HepG2 (cell line): ENCODE data around the gene EXOC3L2. TPM values are rescaled to one million over a fixed set of nuclear protein-coding genes. Genes with fewer than 3 reads are reported as not detected.

ENCODE experiments used
- ATAC-seq: fragments of 200-7000 bp; cut with Tn5 transposase; 3 replicates; pipeline ENCODE4 v1.9.1; 2020; ENCODE audit warnings: mild to moderate bottlenecking, moderate library complexity
- BruUV-seq: library from RNA; stranded (reverse); fragments of 400-500 nt; replicated peaks from 2 replicates; lab custom pipeline; 2021; lab: Mats Ljungman, UMichigan
- CTCF ChIA-PET: fragments of 300-600 bp; formaldehyde crosslinking; extraction: SDS; loops from one replicate; lab custom pipeline; 2021; ENCODE audit warnings: low total read pairs, inconsistent platforms, low intra/inter-chr PET ratio; lab: Yijun Ruan, JAX
- POLR2A ChIA-PET: fragments of 350-600 bp; sonication (Branson Sonifier 250); formaldehyde crosslinking; loops from one replicate; lab custom pipeline; 2020; ENCODE audit warnings: antibody characterized with exemption, inconsistent platforms; lab: Yijun Ruan, JAX
- DNase-seq: peaks from one replicate; pipeline ENCODE4 v3.0.0-alpha.2; 2015; ENCODE audit warnings: low spot score
- FAIRE-seq: peaks from 3 replicates; lab custom pipeline; 2011; peaks lifted over from hg19 to GRCh38; lab: Jason Lieb, UNC
- H2AFZ ChIP-seq: one replicate; pipeline ENCODE4 v1.6.1; 2011; ENCODE audit warnings: low read length, inconsistent platforms
- H3K27ac ChIP-seq: fragments of 300-600 bp; 3 replicates; pipeline ENCODE4 v1.8.0; 2011; ENCODE audit warnings: mixed run types, mild to moderate bottlenecking, mixed read lengths, low read length, inconsistent platforms; ENCODE audit not compliant: insufficient read depth; ENCODE audit errors: extremely low read length
- H3K27me3 ChIP-seq, 2 experiments: fragments of 200-600 bp in 1 of 2; 2 replicates in 1 of 2; 3 replicates in 1 of 2; pipeline versions ENCODE4 v1.6.0 to v1.8.0; 2011; ENCODE audit warnings: low read length in 2 of 2, mild to moderate bottlenecking in 2 of 2, moderate library complexity in 2 of 2, inconsistent platforms in 1 of 2; ENCODE audit not compliant: insufficient read depth in 2 of 2, control insufficient read depth in 1 of 2
- H3K36me3 ChIP-seq, 2 experiments: fragments of 200-600 bp in 1 of 2; replicated peaks in 1 of 2; 2 replicates in 1 of 2; 3 replicates in 1 of 2; pipeline versions ENCODE4 v1.5.1 to v1.8.0; 2011; ENCODE audit warnings: low read length in 2 of 2, inconsistent platforms in 1 of 2; ENCODE audit not compliant: insufficient read depth in 2 of 2, control insufficient read depth in 1 of 2
- H3K4me1 ChIP-seq: 2 replicates; pipeline ENCODE4 v1.5.1; 2012; ENCODE audit warnings: low read length, inconsistent platforms; ENCODE audit not compliant: insufficient read depth
- H3K4me2 ChIP-seq: 2 replicates; pipeline ENCODE4 v1.6.0; 2011; ENCODE audit warnings: low read depth, low read length, inconsistent platforms
- H3K4me3 ChIP-seq, 3 experiments: fragments of 200-600 bp in 1 of 3; sonication (generic), shearing (Covaris generic) in 1 of 3; replicated peaks in 1 of 3; 2 replicates each; pipeline ENCODE4 v1.5.1; 2011 to 2016; ENCODE audit warnings: low read length in 3 of 3, inconsistent platforms in 2 of 3, low read depth in 2 of 3, mild to moderate bottlenecking in 2 of 3, control low read depth in 1 of 3, mixed read lengths in 1 of 3; ENCODE audit not compliant: insufficient read depth in 1 of 3
- H3K79me2 ChIP-seq: one replicate; pipeline ENCODE4 v1.6.1; 2011; ENCODE audit warnings: low read length, inconsistent platforms; ENCODE audit not compliant: insufficient read depth
- H3K9ac ChIP-seq: 2 replicates; pipeline ENCODE4 v1.6.0; 2011; ENCODE audit warnings: mild to moderate bottlenecking, low read depth, low read length, inconsistent platforms; ENCODE audit not compliant: insufficient read depth
- H3K9me3 ChIP-seq: 2 replicates; pipeline ENCODE4 v1.5.1; 2012; ENCODE audit warnings: mild to moderate bottlenecking, low read length
- H4K20me1 ChIP-seq: 2 replicates; pipeline ENCODE4 v1.6.0; 2011; ENCODE audit warnings: inconsistent platforms, mild to moderate bottlenecking, low read length, moderate library complexity; ENCODE audit not compliant: insufficient read depth
- ATF7 ChIP-seq, 2 experiments: fragments of 450-650 bp in 1 of 2; sonication (generic) in 1 of 2; formaldehyde crosslinking in 1 of 2; IDR thresholded peaks; 2 replicates each; pipeline versions ENCODE4 v1.4.0 to v1.6.1; 2016 to 2020; ENCODE audit warnings: antibody characterized with exemption in 1 of 2, mild to moderate bottlenecking in 1 of 2, missing genetic modification reagents in 1 of 2
- KDM5B ChIP-seq: sonication (generic); formaldehyde crosslinking; IDR thresholded peaks from 2 replicates; pipeline ENCODE4 v1.4.0; 2020; ENCODE audit warnings: missing genetic modification reagents, mild to moderate bottlenecking, borderline replicate concordance
- NFKB2 ChIP-seq: sonication (generic); formaldehyde crosslinking; IDR thresholded peaks from 2 replicates; pipeline ENCODE4 v1.4.0; 2020; ENCODE audit warnings: missing genetic modification reagents, borderline replicate concordance
- NR2F6 ChIP-seq, 2 experiments: IDR thresholded peaks; 2 replicates each; pipeline ENCODE4 v1.6.1; 2016; ENCODE audit warnings: antibody characterized with exemption in 1 of 2, mild to moderate bottlenecking in 1 of 2
- RXRA ChIP-seq: sonication (generic); formaldehyde crosslinking; IDR thresholded peaks from 2 replicates; pipeline ENCODE4 v1.5.1; 2020; ENCODE audit warnings: missing genetic modification reagents
- RXRB ChIP-seq: IDR thresholded peaks from 2 replicates; pipeline ENCODE4 v1.6.1; 2016; ENCODE audit warnings: borderline replicate concordance, missing genetic modification reagents, missing compliant biosample characterization
- SAP130 ChIP-seq: IDR thresholded peaks from 2 replicates; pipeline ENCODE4 v1.6.1; 2016; ENCODE audit warnings: low read depth
- SOX5 ChIP-seq: IDR thresholded peaks from 2 replicates; pipeline ENCODE4 v1.6.1; 2016; ENCODE audit warnings: borderline replicate concordance
- ZEB1 ChIP-seq: IDR thresholded peaks from 2 replicates; pipeline ENCODE4 v1.6.1; 2012; ENCODE audit warnings: mild to moderate bottlenecking, low read depth, inconsistent platforms; ENCODE audit not compliant: insufficient replicate concordance
- ZKSCAN5 ChIP-seq: sonication (generic); formaldehyde crosslinking; IDR thresholded peaks from 2 replicates; pipeline ENCODE4 v1.5.1; 2020; ENCODE audit warnings: mild to moderate bottlenecking, missing genetic modification reagents
- ZNF614 ChIP-seq: IDR thresholded peaks from 2 replicates; pipeline ENCODE4 v1.6.1; 2018; ENCODE audit warnings: missing biosample characterization, missing genetic modification reagents, inconsistent platforms, borderline replicate concordance
- ZNF83 ChIP-seq: sonication (generic); formaldehyde crosslinking; IDR thresholded peaks from 2 replicates; pipeline ENCODE4 v1.4.0; 2020; ENCODE audit warnings: missing genetic modification reagents, mild to moderate bottlenecking, borderline replicate concordance
- WGBS: methylation state at CpG from one replicate; pipeline ENCODE4 v1.1.6; 2017; ENCODE audit warnings: low lambda C conversion rate; 5-methylcytosine and 5-hydroxymethylcytosine counted together
- in situ Hi-C: cut with HindIII; loops from 2 replicates; pipeline ENCODE4 v1.10.0; 2017; ENCODE audit warnings: low pct_unique_long_range_greater_than_20kb; ENCODE audit not compliant: extremely low pct_ligation_motif_present
- intact Hi-C: fragments of 100-400 bp; cut with micrococcal nuclease; formaldehyde crosslinking; loops from one replicate; pipeline ENCODE4 v1.10.0; 2022; ENCODE audit not compliant: unreplicated experiment
- polyA plus RNA-seq, 8 experiments: library from polyadenylated mRNA; depleted of rRNA in 3 of 8; stranded (reverse) in 7 of 8; unstranded in 1 of 8; fragments of >200 nt; fragmentation: Illumina TruSeq in 4 of 8; extraction: Trizol in 4 of 8; gene quantifications; 2 replicates each; pipeline versions ENCODE4 v1.2.1 to v1.2.3, GENCODE V29; 2011 to 2016; ENCODE audit warnings: low read depth in 4 of 8, missing spikeins in 1 of 8, mixed read lengths in 1 of 8; ENCODE audit not compliant: insufficient read depth in 1 of 8
- total RNA-seq, 5 experiments: library from RNA; depleted of rRNA; stranded (reverse); fragments of >200 nt; fragmentation: Illumina TruSeq; extraction: Trizol; gene quantifications; 2 replicates each; pipeline ENCODE4 v1.2.3, GENCODE V29; 2016; ENCODE audit warnings: low read depth in 1 of 5
- TF ChIP-seq, protein P1 (sequence below): sonication (generic); formaldehyde crosslinking; IDR thresholded peaks from 2 replicates; pipeline ENCODE4 v1.5.1; 2020; ENCODE audit warnings: mild to moderate bottlenecking, missing genetic modification reagents, moderate library complexity
- TF ChIP-seq, protein P2 (sequence below): IDR thresholded peaks from 2 replicates; pipeline ENCODE4 v1.6.1; 2016; ENCODE audit warnings: missing compliant biosample characterization, missing genetic modification reagents, borderline replicate concordance
- TF ChIP-seq, protein P3 (sequence below): sonication (generic); formaldehyde crosslinking; IDR thresholded peaks from 2 replicates; pipeline ENCODE4 v1.5.1; 2020; ENCODE audit warnings: missing genetic modification reagents, mild to moderate bottlenecking, borderline replicate concordance

EXOC3L2 gene
- total and polyA plus RNA-seq, 2 of the 13 experiments (the other 11 are each of a cell fraction or from before 2014, with no cell fraction given): 0.21 TPM; not detected in 1

DNA sequence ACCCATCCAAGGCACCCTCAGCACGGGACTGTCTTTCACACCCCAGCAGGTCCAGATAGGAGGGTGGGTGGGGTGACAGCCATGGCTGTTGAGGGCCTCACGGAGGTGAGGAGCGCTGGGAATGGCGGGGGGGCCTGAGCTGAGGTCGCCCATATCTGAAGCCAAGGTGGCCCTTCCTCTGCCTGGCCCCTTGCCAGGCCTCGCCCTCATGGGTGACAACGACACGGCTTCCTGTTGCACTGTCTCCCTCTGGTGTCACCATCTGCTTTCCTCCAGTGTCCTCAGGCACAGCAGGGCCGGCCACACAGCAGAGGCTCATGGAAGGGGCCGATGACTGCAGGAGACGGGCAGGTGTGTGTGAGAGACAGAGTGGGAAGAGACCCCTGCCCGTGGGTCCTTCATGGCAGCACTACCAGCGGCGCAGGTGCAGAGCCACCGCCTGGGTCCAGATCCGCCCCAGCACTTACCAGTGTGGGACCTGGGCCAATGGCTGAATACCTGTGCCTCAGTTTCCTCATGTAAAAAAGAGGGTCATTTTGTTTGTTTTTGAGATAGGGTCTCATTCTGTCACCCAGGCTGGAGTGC is 76.3 kb downstream of the EXOC3L2 start:
- FAIRE-seq: peak; percentile 28
- peak; percentile 67 for TF ChIP-seq RXRB (CRISPR knock-in tag)
- TF ChIP-seq, protein P1, sequence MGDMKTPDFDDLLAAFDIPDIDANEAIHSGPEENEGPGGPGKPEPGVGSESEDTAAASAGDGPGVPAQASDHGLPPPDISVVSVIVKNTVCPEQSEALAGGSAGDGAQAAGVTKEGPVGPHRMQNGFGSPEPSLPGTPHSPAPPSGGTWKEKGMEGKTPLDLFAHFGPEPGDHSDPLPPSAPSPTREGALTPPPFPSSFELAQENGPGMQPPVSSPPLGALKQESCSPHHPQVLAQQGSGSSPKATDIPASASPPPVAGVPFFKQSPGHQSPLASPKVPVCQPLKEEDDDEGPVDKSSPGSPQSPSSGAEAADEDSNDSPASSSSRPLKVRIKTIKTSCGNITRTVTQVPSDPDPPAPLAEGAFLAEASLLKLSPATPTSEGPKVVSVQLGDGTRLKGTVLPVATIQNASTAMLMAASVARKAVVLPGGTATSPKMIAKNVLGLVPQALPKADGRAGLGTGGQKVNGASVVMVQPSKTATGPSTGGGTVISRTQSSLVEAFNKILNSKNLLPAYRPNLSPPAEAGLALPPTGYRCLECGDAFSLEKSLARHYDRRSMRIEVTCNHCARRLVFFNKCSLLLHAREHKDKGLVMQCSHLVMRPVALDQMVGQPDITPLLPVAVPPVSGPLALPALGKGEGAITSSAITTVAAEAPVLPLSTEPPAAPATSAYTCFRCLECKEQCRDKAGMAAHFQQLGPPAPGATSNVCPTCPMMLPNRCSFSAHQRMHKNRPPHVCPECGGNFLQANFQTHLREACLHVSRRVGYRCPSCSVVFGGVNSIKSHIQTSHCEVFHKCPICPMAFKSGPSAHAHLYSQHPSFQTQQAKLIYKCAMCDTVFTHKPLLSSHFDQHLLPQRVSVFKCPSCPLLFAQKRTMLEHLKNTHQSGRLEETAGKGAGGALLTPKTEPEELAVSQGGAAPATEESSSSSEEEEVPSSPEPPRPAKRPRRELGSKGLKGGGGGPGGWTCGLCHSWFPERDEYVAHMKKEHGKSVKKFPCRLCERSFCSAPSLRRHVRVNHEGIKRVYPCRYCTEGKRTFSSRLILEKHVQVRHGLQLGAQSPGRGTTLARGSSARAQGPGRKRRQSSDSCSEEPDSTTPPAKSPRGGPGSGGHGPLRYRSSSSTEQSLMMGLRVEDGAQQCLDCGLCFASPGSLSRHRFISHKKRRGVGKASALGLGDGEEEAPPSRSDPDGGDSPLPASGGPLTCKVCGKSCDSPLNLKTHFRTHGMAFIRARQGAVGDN (CRISPR knock-in tag): peak; percentile 68
- TF ChIP-seq SOX5 (CRISPR knock-in tag): peak; percentile 11; the same call in 1 of the 2 replicates
- TF ChIP-seq, protein P2, sequence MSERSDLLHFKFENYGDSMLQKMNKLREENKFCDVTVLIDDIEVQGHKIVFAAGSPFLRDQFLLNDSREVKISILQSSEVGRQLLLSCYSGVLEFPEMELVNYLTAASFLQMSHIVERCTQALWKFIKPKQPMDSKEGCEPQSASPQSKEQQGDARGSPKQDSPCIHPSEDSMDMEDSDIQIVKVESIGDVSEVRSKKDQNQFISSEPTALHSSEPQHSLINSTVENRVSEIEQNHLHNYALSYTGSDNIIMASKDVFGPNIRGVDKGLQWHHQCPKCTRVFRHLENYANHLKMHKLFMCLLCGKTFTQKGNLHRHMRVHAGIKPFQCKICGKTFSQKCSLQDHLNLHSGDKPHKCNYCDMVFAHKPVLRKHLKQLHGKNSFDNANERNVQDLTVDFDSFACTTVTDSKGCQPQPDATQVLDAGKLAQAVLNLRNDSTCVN: 0 out of 2 replicates have a peak, but pooled peaks have one; percentile 44
- no peak for TF ChIP-seq NR2F6 (IDR thresholded peaks at IDR 0.05)
- TF ChIP-seq NR2F6 (CRISPR knock-in tag; IDR thresholded peaks at IDR 0.05): peak; percentile 63; the same call in 1 of the 2 replicates
- TF ChIP-seq ZNF83 (CRISPR knock-in tag): 0 out of 2 replicates have a peak, but pooled peaks have one; percentile 48
- no peak for TF ChIP-seq ZNF614 (CRISPR knock-in tag)
- 0 out of 2 replicates have a peak, but pooled peaks have one; percentile 34 for TF ChIP-seq KDM5B (CRISPR knock-in tag)
- TF ChIP-seq, protein P3, sequence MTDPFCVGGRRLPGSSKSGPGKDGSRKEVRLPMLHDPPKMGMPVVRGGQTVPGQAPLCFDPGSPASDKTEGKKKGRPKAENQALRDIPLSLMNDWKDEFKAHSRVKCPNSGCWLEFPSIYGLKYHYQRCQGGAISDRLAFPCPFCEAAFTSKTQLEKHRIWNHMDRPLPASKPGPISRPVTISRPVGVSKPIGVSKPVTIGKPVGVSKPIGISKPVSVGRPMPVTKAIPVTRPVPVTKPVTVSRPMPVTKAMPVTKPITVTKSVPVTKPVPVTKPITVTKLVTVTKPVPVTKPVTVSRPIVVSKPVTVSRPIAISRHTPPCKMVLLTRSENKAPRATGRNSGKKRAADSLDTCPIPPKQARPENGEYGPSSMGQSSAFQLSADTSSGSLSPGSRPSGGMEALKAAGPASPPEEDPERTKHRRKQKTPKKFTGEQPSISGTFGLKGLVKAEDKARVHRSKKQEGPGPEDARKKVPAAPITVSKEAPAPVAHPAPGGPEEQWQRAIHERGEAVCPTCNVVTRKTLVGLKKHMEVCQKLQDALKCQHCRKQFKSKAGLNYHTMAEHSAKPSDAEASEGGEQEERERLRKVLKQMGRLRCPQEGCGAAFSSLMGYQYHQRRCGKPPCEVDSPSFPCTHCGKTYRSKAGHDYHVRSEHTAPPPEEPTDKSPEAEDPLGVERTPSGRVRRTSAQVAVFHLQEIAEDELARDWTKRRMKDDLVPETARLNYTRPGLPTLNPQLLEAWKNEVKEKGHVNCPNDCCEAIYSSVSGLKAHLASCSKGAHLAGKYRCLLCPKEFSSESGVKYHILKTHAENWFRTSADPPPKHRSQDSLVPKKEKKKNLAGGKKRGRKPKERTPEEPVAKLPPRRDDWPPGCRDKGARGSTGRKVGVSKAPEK (CRISPR knock-in tag): no peak
- TF ChIP-seq ZEB1: no peak
- peak; percentile 26; the same call in 1 of the 2 replicates for TF ChIP-seq NFKB2
- peak; percentile 75 for TF ChIP-seq SAP130 (CRISPR knock-in tag)
- 0 out of 2 replicates have a peak, but pooled peaks have one; percentile 23 for TF ChIP-seq ZKSCAN5 (CRISPR knock-in tag)
- TF ChIP-seq ATF7 (IDR thresholded peaks at IDR 0.05): no peak
- no peak for TF ChIP-seq ATF7 (CRISPR knock-in tag; IDR thresholded peaks at IDR 0.05)
- TF ChIP-seq RXRA (CRISPR knock-in tag): peak; percentile 45; the same call in 1 of the 2 replicates

More for the DNA sequence above, 76.3 kb downstream of the EXOC3L2 start:
- H3K4me1 ChIP-seq: peaks cover 97% of the 10 kb centered on the region
- ATAC-seq (peak; percentile 32), DNase-seq (peak; percentile 70)
- H3K27me3 ChIP-seq: no peaks in the 10 kb centered on the region
- POLR2A ChIA-PET: interaction anchor here (1.0 to 4.0 kb wide), 3 partner anchors 10 to 14 kb away, joined by 3 to 29 read pairs (median 5); partner anchors contain the start of genes BLOC1S3 and TRAPPC6A
- H2AFZ ChIP-seq: no peak overlapping the region
- no peaks in the 10 kb centered on the region for H3K79me2 ChIP-seq
- H3K36me3 ChIP-seq: no peaks in the 10 kb centered on the region
- BruUV-seq: no TSS peak
- H3K27ac ChIP-seq: peak overlapping the region; percentile 21
- in situ Hi-C loops (no loop called here), intact Hi-C loops (no loop called here)
- H3K9ac ChIP-seq: no peak overlapping the region
- no peaks in the 10 kb centered on the region for H4K20me1 ChIP-seq
- H3K4me2 ChIP-seq: peak overlapping the region; percentile 65
- 61% methylated on average over 10 of the region's 16 CpGs for WGBS
- CTCF ChIA-PET: no interaction called here
- H3K4me3 ChIP-seq: peak overlapping the region in 2 of 3 experiments; percentile 3 to 40; a peak in 1 of 6 replicates
- no peaks in the 10 kb centered on the region for H3K9me3 ChIP-seq
